ENCODE measurements around the gene THSD4.

The THSD4 gene

GRCh38 chr15:71114066-71114680 is 1.1 kb upstream of the THSD4 start:
- no peak overlapping the region for H3K4me3 ChIP-seq
- no peak for DNase-seq (ENCODE audit: low read depth, low spot score)
- no peaks in the 10 kb centered on the region for H3K36me3 ChIP-seq (ENCODE audit: insufficient read depth, low read length)
- no peak overlapping the region for H3K9ac ChIP-seq (ENCODE audit: insufficient read length)
- no peaks in the 10 kb centered on the region for H3K9me3 ChIP-seq (ENCODE audit: low read depth, low read length)
- no peak overlapping the region for H3K27ac ChIP-seq
- TF ChIP-seq EZH2 (IDR thresholded peaks at IDR 0.05): no peak
- no peak for TF ChIP-seq FOXP2 (optimal IDR thresholded peaks at IDR 0.05; ENCODE audit: control extremely low read depth, extremely low read length, insufficient read depth)
- no peak for TF ChIP-seq POLR2AphosphoS5 (IDR thresholded peaks at IDR 0.05; ENCODE audit: borderline replicate concordance, low read depth, low read length)

- Histone ChIP-seq H3K36me3 (ENCODE audit: insufficient read depth, low read length) (no peaks in the 10 kb centered on the region), H3K27ac (no peak overlapping the region), H3K4me3 (peak overlapping the region; percentile 68), H3K9me3 (ENCODE audit: low read depth, low read length) (no peaks in the 10 kb centered on the region), H3K9ac (ENCODE audit: insufficient read length) (no peak overlapping the region)
- no peak for DNase-seq (ENCODE audit: low read depth, low spot score)
- TF ChIP-seq FOXP2 (optimal IDR thresholded peaks at IDR 0.05; ENCODE audit: control extremely low read depth, extremely low read length, insufficient read depth) (no peak), POLR2AphosphoS5 (IDR thresholded peaks at IDR 0.05; ENCODE audit: borderline replicate concordance, low read depth, low read length) (no peak), EZH2 (IDR thresholded peaks at IDR 0.05) (no peak)
Observed at GRCh38 chr15:71115567-71116351, 488 bp downstream of the THSD4 start.

- no peak overlapping the region for H3K27ac ChIP-seq
- TF ChIP-seq FOXP2 (optimal IDR thresholded peaks at IDR 0.05; ENCODE audit: control extremely low read depth, extremely low read length, insufficient read depth): no peak
- no peak for TF ChIP-seq EZH2 (IDR thresholded peaks at IDR 0.05)
- TF ChIP-seq POLR2AphosphoS5 (IDR thresholded peaks at IDR 0.05; ENCODE audit: borderline replicate concordance, low read depth, low read length): no peak
- no peaks in the 10 kb centered on the region for H3K9me3 ChIP-seq (ENCODE audit: low read depth, low read length)
- no peaks in the 10 kb centered on the region for H3K36me3 ChIP-seq (ENCODE audit: insufficient read depth, low read length)
- H3K4me3 ChIP-seq: 0 out of 2 replicates have a peak overlapping the region, but pooled peaks have one; percentile 65
- H3K9ac ChIP-seq (ENCODE audit: insufficient read length): no peak overlapping the region
- no peak for DNase-seq (ENCODE audit: low read depth, low spot score)
Observed at GRCh38 chr15:71116366-71116765, 1.1 kb downstream of the THSD4 start.

GRCh38 chr15:71116942-71117341 is 1.7 kb downstream of the THSD4 start:
- no peak for TF ChIP-seq POLR2AphosphoS5 (IDR thresholded peaks at IDR 0.05; ENCODE audit: borderline replicate concordance, low read depth, low read length)
- no peak for TF ChIP-seq EZH2 (IDR thresholded peaks at IDR 0.05)
- no peak for TF ChIP-seq FOXP2 (optimal IDR thresholded peaks at IDR 0.05; ENCODE audit: control extremely low read depth, extremely low read length, insufficient read depth)
- no peak overlapping the region for H3K9ac ChIP-seq (ENCODE audit: insufficient read length)
- no peak for DNase-seq (ENCODE audit: low read depth, low spot score)
- no peak overlapping the region for H3K27ac ChIP-seq
- H3K4me3 ChIP-seq: no peak overlapping the region
- no peaks in the 10 kb centered on the region for H3K36me3 ChIP-seq (ENCODE audit: insufficient read depth, low read length)
- H3K9me3 ChIP-seq (ENCODE audit: low read depth, low read length): no peaks in the 10 kb centered on the region

GRCh38 chr15:71117714-71118305 is 2.5 kb downstream of the THSD4 start:
- H3K9me3 ChIP-seq (ENCODE audit: low read depth, low read length): no peaks in the 10 kb centered on the region
- H3K4me3 ChIP-seq: no peak overlapping the region
- H3K27ac ChIP-seq: no peak overlapping the region
- no peak for TF ChIP-seq EZH2 (IDR thresholded peaks at IDR 0.05)
- no peak for TF ChIP-seq POLR2AphosphoS5 (IDR thresholded peaks at IDR 0.05; ENCODE audit: borderline replicate concordance, low read depth, low read length)
- TF ChIP-seq FOXP2 (optimal IDR thresholded peaks at IDR 0.05; ENCODE audit: control extremely low read depth, extremely low read length, insufficient read depth): no peak
- H3K36me3 ChIP-seq (ENCODE audit: insufficient read depth, low read length): no peaks in the 10 kb centered on the region
- H3K9ac ChIP-seq (ENCODE audit: insufficient read length): no peak overlapping the region
- no peak for DNase-seq (ENCODE audit: low read depth, low spot score)

- no peak for DNase-seq (ENCODE audit: low read depth, low spot score)
- Histone ChIP-seq H3K9ac (ENCODE audit: insufficient read length) (no peak overlapping the region), H3K36me3 (ENCODE audit: insufficient read depth, low read length) (no peaks in the 10 kb centered on the region), H3K9me3 (ENCODE audit: low read depth, low read length) (no peaks in the 10 kb centered on the region), H3K27ac (no peak overlapping the region), H3K4me3 (no peak overlapping the region)
- TF ChIP-seq EZH2 (IDR thresholded peaks at IDR 0.05) (no peak), FOXP2 (optimal IDR thresholded peaks at IDR 0.05; ENCODE audit: control extremely low read depth, extremely low read length, insufficient read depth) (no peak), POLR2AphosphoS5 (IDR thresholded peaks at IDR 0.05; ENCODE audit: borderline replicate concordance, low read depth, low read length) (no peak)
Observed at GRCh38 chr15:71118345-71118744, 3.1 kb downstream of the THSD4 start.

GRCh38 chr15:71118881-71119632 is 3.8 kb downstream of the THSD4 start:
- Histone ChIP-seq H3K9ac (ENCODE audit: insufficient read length) (no peak overlapping the region), H3K9me3 (ENCODE audit: low read depth, low read length) (no peaks in the 10 kb centered on the region), H3K4me3 (no peak overlapping the region), H3K27ac (no peak overlapping the region), H3K36me3 (ENCODE audit: insufficient read depth, low read length) (no peaks in the 10 kb centered on the region)
- DNase-seq (ENCODE audit: low read depth, low spot score): no peak
- TF ChIP-seq POLR2AphosphoS5 (IDR thresholded peaks at IDR 0.05; ENCODE audit: borderline replicate concordance, low read depth, low read length): no peak
- TF ChIP-seq FOXP2 (optimal IDR thresholded peaks at IDR 0.05; ENCODE audit: control extremely low read depth, extremely low read length, insufficient read depth): no peak
- no peak for TF ChIP-seq EZH2 (IDR thresholded peaks at IDR 0.05)

Data from SK-N-MC (cell line).